Neural crest cell (in vitro differentiated cells): Measurements from ENCODE around the gene ERC2. TPM values are rescaled to one million over a fixed set of nuclear protein-coding genes. Genes with fewer than 3 reads are reported as not detected.

ENCODE experiments used
- DNase-seq: peaks from one replicate; pipeline ENCODE4 v3.0.0; 2021; ENCODE audit warnings: low read depth, mixed read lengths, low spot score
- H3K27ac Mint-ChIP-seq: one replicate; pipeline ENCODE4 v1.8.0; 2021; ENCODE audit warnings: mild to moderate bottlenecking, mixed read lengths; ENCODE audit not compliant: unreplicated experiment
- H3K27me3 Mint-ChIP-seq: 2 replicates; pipeline ENCODE4 v1.8.0; 2021; ENCODE audit warnings: low read depth, mild to moderate bottlenecking, mixed read lengths
- H3K36me3 Mint-ChIP-seq: 2 replicates; pipeline ENCODE4 v1.8.0; 2021; ENCODE audit warnings: low read depth, mild to moderate bottlenecking, mixed read lengths
- H3K4me1 Mint-ChIP-seq: 2 replicates; pipeline ENCODE4 v1.8.0; 2021; ENCODE audit warnings: mixed read lengths
- H3K4me3 Mint-ChIP-seq: one replicate; pipeline ENCODE4 v1.8.0; 2021; ENCODE audit warnings: mild to moderate bottlenecking, mixed read lengths
- H3K9me3 Mint-ChIP-seq: 2 replicates; pipeline ENCODE4 v1.8.0; 2021; ENCODE audit warnings: mixed read lengths
- CTCF ChIP-seq: fragments of 200-600 bp; sonication (generic); conservative IDR thresholded peaks from 2 replicates; pipeline ENCODE4 v1.5.0; 2021; ENCODE audit warnings: antibody characterized with exemption, mild to moderate bottlenecking
- total RNA-seq: library from RNA; stranded (reverse); gene quantifications from 2 replicates; pipeline ENCODE4 v1.2.1, GENCODE V29; 2021

ERC2 gene
- total RNA-seq, 1 donor from 2014 or later = 13.5 TPM

- Mint-ChIP-seq H3K9me3 (no peaks in the 10 kb centered on the region), H3K36me3 (no peaks in the 10 kb centered on the region), H3K27me3 (no peaks in the 10 kb centered on the region), H3K4me3 (no peak overlapping the region), H3K4me1 (no peaks in the 10 kb centered on the region), H3K27ac (no peak overlapping the region)
- no peak for TF ChIP-seq CTCF
- no peak for DNase-seq
Observed at GRCh38 chr3:56336023-56336422, 132.2 kb downstream of the ERC2 start.

GRCh38 chr3:56324473-56324872, 143.8 kb downstream of the ERC2 start:
- TF ChIP-seq CTCF = no peak
- Mint-ChIP-seq H3K27ac (no peak overlapping the region), H3K4me1 (peaks cover 16% of the 10 kb centered on the region), H3K27me3 (no peaks in the 10 kb centered on the region), H3K9me3 (no peaks in the 10 kb centered on the region), H3K4me3 (no peak overlapping the region), H3K36me3 (no peaks in the 10 kb centered on the region)
- no peak for DNase-seq

DNA sequence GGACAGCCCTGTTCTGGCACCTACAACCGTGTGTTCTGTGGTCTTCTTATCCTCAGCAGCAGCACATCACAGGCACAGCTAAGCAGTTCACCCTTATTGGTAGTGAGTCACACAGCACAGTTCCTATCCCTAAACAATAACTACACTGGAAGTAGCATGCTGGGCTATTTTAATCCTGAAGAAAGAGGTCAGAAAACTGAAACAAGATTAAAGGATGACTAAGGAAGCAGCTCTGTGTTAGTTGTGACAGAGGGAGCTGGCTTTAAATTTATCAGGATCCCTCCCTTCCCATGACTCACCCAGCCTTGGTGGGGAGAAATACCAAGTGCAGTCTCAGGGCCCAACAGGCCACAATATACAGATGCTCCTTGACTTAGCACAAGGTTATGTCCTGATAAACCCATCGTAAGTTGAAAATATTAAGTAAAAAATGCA, 144.3 kb downstream of the ERC2 start:
- Mint-ChIP-seq H3K36me3 (no peaks in the 10 kb centered on the region), H3K27ac (no peak overlapping the region), H3K27me3 (no peaks in the 10 kb centered on the region), H3K9me3 (no peaks in the 10 kb centered on the region), H3K4me3 (no peak overlapping the region), H3K4me1 (peaks cover 16% of the 10 kb centered on the region)
- no peak for TF ChIP-seq CTCF
- DNase-seq = no peak

- no peaks in the 10 kb centered on the region for H3K9me3 Mint-ChIP-seq
- DNase-seq = no peak
- H3K27ac Mint-ChIP-seq = no peak overlapping the region
- peaks cover 16% of the 10 kb centered on the region for H3K4me1 Mint-ChIP-seq
- TF ChIP-seq CTCF = no peak
- H3K4me3 Mint-ChIP-seq = no peak overlapping the region
- H3K36me3 Mint-ChIP-seq = no peaks in the 10 kb centered on the region
- H3K27me3 Mint-ChIP-seq = no peaks in the 10 kb centered on the region
Observed at GRCh38 chr3:56322862-56323261, 145.4 kb downstream of the ERC2 start.

DNA sequence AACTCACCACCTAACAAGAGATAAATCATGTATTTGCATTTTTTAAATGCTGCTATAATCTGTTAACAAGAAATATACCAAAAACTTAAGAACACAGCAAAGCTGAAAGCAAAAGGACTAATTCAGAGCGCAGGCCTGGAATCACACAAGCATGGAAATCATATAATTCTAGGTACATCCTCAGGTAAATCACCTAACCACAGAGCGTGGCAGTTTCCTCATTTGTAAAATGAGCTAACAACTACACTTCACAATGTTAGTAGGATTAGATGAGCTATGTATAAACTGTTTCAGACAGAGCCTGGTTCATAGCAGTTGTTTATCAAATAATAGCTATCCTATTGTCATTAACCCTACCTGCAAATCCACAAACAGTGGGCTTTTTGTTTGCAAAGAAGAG, 146.4 kb downstream of the ERC2 start:
- no peak for DNase-seq
- Mint-ChIP-seq H3K27ac (no peak overlapping the region), H3K9me3 (no peaks in the 10 kb centered on the region), H3K36me3 (no peaks in the 10 kb centered on the region), H3K4me3 (no peak overlapping the region), H3K27me3 (no peaks in the 10 kb centered on the region), H3K4me1 (peaks cover 18% of the 10 kb centered on the region)
- no peak for TF ChIP-seq CTCF

- H3K27ac Mint-ChIP-seq = no peak overlapping the region
- DNase-seq = no peak
- H3K4me3 Mint-ChIP-seq = no peak overlapping the region
- no peaks in the 10 kb centered on the region for H3K9me3 Mint-ChIP-seq
- peaks cover 20% of the 10 kb centered on the region for H3K4me1 Mint-ChIP-seq
- TF ChIP-seq CTCF = no peak
- H3K27me3 Mint-ChIP-seq = no peaks in the 10 kb centered on the region
- no peaks in the 10 kb centered on the region for H3K36me3 Mint-ChIP-seq
Observed at GRCh38 chr3:56321383-56321782, 146.9 kb downstream of the ERC2 start.
